HG03354 (cell line): ENCODE measurements around the gene CALML6.
A peak's percentile ranks its signal among the peaks of the same experiment; 100 is the strongest.
"Not testable (repeated sequence)": the region's sequence is repeated elsewhere in the genome, so short reads cannot be mapped to it uniquely, and the experiment has no call there.

ENCODE experiments used
- ATAC-seq: cut with Tn5 transposase; IDR thresholded peaks from one replicate; pipeline ENCODE4 v1.9.1; 2021; ENCODE audit warnings: mild to moderate bottlenecking; ENCODE audit not compliant: unreplicated experiment, poor library complexity, severe bottlenecking

The CALML6 gene

DNA sequence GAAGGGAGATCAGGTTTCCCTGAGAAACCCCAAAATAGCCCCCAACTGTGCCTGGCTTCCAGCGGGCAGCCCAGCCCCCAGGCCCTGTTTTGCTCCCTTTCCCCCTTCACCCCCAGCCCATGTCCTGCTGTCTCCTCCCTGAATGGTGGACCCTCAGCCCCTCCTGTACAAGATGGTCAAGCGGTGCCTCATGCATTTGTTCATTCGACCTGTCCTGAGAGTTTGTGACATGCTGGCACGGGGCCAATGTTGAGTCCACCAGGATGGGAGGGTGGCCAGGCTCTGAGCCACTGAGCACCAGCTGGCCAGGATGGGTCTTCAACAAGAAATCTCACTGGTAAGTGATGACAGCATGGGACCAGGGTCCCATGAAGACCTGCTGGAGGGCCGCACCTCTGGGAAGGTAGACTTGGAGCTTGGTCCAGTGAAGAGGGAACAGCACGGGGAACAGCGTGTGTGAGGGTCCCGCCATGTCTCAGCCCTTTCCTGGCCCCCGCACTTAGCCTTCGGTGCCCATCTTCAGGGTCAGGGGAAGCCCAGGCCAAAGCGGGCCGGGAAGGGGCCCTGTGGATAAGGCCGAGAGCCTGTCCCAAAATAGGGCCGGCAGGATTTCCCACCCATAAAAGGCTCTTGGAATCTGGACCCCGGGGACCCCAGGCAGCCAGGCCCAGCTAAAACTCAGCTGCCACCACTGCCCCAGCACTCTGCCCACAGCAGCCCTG lies at the start of gene CALML6:
CALML6 (plus strand) TSS at position 290 of the 722 bp plus-strand sequence; CDS start at position 311, 21 bp downstream.
- ATAC-seq, result no peak

GRCh38 chr1:1867164-1867563 lies 47.9 kb upstream of the CALML6 start:
- ATAC-seq, result no peak

- no peak for ATAC-seq
These were observed 45.6 kb upstream of the CALML6 start for GRCh38 chr1:1869469-1869868.

- no peak for ATAC-seq
These were observed 42.6 kb upstream of the CALML6 start for GRCh38 chr1:1872329-1872994.

DNA sequence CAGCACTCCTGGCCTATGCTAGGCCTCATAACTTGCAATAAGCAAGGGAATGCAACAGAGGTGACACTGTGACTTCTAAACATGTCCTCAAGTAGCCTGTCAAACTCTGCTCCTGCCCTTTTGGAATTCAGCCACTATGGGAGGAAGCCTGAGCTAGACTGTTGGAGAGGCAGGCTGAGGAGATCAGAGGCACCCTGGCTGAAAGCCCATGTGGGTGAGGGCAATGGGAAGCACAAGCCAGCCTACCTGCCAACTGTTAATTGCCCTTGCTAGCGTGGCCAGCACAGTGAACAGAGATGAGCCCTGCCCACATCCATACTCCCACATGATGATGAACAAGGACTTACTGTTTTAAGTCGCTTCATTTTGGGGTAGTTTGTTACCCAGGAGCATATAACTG lies 41.9 kb upstream of the CALML6 start:
- no peak for ATAC-seq

- ATAC-seq, result no peak
These were observed 40.2 kb upstream of the CALML6 start for GRCh38 chr1:1874901-1875300.

DNA sequence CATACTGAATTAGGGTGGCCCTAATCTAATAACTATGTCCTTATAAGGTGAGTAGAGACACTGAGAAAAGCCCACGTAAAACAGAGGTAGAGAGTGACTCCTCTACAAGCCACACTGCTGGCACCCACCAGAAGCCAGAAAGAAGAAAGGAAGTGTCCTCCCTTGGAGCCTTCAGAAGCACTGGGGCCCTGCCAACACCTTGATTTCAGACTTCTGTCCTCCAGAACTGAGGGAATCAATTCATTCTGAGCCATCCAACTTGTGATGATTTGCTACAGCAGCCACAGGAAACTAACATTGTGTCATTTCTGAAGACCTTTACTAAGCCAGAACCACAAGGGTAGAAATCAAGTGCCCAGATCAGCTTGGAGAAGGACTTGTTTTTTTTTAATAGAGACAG lies 39.1 kb upstream of the CALML6 start:
- no peak for ATAC-seq

- ATAC-seq, result no peak
These were observed 38.6 kb upstream of the CALML6 start for GRCh38 chr1:1876335-1876930.

GRCh38 chr1:1877865-1878436 lies 37.1 kb upstream of the CALML6 start:
- no peak for ATAC-seq

GRCh38 chr1:1879942-1880341 lies 35.1 kb upstream of the CALML6 start:
- ATAC-seq, result no peak

GRCh38 chr1:1880617-1881312 lies 34.3 kb upstream of the CALML6 start:
- ATAC-seq, result no peak

GRCh38 chr1:1881727-1882126 lies 33.3 kb upstream of the CALML6 start:
- no peak for ATAC-seq

- ATAC-seq, result no peak
These were observed 31.8 kb upstream of the CALML6 start for GRCh38 chr1:1883092-1883873.

DNA sequence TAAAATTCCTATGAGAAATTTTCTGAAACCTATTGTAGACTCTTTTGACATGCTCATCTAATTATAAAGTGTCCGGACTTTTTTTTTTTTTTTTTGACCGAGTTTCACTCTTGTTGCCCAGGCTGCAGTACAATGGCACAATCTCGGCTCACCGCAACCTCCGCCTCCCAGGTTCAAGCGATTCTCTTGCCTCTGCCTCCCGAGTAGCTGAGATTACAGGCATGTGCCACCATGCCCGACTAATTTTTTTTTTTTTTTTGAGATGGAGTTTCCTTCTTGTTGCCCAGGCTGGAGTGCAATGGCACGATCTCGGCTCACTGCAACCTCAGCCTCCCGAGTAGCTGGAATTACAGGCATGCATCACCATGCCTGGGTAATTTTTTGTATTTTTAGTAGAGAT lies 31.2 kb upstream of the CALML6 start:
- ATAC-seq, result not testable (repeated sequence)

- no peak for ATAC-seq
These were observed 25.8 kb upstream of the CALML6 start for GRCh38 chr1:1889090-1889750.

- peak; percentile 39 for ATAC-seq
These were observed 25.1 kb upstream of the CALML6 start for GRCh38 chr1:1889847-1890505.

DNA sequence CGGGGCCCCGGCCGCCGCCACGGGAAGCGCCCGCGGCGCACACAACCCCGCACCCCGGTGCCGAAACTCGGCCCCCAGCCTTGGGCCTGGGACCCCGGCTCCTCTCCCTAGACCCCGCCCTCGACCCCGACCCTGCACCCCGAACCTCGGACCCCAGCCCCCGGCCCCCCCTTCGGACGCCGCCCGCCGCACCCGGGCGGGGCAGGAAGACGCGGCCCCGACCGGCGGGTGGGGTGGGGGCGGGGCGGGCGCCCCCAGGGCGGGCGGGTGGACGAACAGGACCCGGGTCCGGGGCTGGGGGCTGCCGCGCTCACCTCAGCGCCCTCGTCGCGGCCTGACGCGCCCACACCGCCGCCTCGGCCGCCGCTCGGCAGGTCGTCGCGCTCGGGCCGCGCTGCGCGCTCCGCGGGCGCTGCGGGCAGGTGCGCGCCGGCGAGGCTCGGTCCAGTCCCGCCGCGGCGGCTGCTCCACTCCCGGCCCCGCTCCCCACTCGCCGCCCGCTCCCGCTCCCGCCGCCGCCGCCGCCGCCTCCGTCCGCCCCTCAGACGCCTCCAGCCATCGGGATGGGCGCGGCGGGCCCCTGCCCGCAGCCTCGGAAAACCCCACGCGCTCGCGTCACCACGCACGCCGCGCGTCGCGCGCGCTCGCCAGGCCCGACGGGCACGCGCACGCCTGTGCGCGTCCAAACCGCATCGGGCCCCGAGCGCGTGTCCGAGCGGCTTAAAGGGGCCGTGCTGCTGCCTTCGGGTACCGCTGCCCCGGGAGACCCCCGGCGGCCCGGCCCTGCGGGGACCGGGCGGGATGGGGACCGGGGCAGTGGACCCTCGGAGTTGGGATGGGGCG lies 24.3 kb upstream of the CALML6 start, which contains the start of gene GNB1:
GNB1 (minus strand) TSS at position 582 of the 843 bp plus-strand sequence. CDS start 65,634 bp downstream, outside the sequence.
- ATAC-seq, result peak; percentile 71
